HG02885 (cell line): ENCODE data around the gene ACAD9.
"Not testable (repeated sequence)": the region's sequence is repeated elsewhere in the genome, so short reads cannot be mapped to it uniquely, and the experiment has no call there.

Source experiments
- ATAC-seq: cut with Tn5 transposase; IDR thresholded peaks from one replicate; pipeline ENCODE4 v1.9.1; 2021; ENCODE audit warnings: mild to moderate bottlenecking; ENCODE audit not compliant: unreplicated experiment, poor library complexity

The ACAD9 gene

DNA sequence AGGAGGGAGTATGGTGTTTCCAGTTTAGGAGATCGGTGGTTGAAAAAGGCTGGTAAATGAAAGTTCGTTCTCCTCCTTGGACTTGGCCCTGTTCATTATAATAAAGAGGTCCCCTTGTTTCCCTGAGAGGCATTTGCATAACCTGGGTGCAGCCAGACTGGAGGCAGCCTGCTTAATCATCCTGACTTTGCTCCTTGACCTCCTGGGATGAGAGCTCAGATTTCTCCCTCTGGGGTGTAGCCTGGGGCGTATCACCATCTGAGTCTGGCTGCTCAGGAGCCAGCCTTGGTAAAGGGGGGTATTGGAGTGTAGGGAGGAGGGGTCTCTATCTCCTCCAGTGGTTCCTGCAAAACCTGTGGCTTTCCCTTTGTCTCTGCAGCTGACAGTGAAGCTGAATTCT, 21.3 kb upstream of the ACAD9 start:
- ATAC-seq: no peak

DNA sequence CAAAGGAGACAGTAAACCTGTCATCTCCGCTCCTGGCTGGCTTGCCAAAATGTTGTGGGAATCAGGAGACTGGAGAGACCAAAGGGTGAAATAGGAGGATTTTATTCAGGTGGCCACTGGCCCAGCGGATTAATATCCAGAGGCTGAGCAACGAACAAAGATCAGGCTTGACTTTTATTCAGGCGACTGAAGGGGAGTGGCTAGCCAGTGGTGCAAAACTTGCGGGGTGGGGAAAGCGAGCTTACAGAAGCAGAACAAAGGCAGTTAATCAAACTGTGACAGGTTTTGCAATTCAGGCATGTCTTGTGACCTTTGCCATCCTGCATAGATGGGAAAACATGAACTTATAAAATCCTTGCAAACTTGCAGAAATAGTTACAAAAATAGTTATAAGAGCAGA, 19.8 kb upstream of the ACAD9 start:
- no peak for ATAC-seq

GRCh38 chr3:128861491-128861890, 17.9 kb upstream of the ACAD9 start:
- ATAC-seq: no peak

DNA sequence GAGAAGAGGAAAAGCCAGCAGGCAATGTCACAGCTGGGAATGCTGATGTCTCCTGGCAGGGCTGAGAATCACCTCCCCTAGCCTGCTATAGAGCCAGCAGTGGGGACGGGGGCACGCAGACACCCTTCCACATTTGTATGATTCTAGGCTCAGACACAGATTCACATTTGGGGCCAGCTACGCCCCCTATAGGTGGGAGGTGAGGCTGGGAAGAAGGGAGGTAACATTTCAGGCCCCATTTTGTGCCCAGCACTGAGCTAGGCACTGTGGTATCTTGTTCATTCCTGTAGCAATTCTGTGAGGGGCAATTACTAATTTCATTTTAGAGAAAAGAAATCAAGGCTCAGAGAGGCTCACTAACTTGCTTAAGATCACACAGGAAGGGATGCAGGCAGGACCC, 15.9 kb upstream of the ACAD9 start:
- no peak for ATAC-seq

DNA sequence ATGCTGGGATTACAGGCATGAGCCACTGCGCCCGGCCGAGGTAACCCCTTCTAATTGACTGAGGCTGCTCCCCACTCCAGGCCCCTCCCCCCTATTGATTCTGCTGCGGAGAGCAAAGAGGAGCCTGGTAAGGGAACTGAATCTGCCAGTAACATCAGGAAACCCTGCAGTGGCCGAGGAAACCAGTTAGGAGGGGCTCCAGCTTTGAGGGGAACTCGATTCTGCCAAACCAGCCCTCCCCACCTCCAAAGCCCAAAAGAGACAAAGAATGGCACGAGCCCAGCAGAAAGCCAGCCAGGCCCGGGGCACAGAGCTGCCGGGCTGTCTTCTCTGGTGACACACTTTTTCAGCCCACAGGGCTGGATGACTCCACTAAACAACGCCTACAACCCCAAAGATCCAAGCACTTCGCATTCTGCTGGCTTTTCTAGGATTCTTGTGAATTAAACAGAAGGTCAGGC, 15.0 kb upstream of the ACAD9 start:
- ATAC-seq: no peak

DNA sequence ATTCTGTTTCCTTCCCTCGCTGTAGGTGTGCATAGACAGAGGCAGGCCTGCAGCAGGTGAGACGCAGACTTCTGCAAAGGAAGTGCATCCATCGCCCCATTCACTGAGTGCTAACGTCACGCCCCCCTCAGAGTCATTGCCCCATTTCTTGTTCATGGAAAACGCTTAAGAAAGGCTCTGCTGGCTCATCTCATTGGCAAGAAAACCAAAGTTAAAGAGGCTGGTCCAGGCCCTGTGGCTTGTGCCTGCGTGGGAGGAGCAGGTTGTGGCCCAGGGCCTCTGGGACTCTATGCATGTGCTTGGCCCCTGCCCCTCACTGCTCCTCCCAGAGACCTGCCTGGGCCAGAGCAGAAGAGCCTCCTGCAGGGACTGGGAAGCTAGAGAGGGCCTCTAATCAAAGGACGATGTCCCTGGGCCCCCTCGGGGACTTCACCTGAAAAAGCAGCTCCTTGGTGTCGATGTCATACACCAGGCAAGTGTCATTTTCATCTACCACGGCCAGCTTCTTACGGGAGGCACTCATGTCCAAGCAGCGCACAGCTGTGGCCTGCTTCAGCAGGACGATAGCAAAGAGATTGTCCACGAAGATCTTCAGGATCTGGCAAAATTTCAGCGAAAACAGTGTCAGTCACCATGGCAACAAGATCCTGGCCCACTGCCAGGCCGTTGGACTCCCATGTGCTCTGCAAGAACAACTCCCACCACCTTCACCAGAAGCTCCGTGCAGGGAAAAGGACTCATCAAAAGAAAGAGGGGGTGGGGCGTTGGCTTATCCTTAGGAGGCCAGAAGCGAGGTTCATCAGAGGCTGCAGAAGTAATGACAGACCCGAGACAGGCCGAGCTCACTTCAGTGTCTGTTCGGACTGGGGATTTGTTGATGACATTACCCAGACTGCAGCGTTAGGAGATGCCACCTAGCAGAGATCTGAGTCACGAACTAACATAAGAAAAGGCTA, 14.3 kb upstream of the ACAD9 start:
- ATAC-seq: not testable (repeated sequence)

- no peak for ATAC-seq
These were observed 12.0 kb upstream of the ACAD9 start for GRCh38 chr3:128867200-128868125.

DNA sequence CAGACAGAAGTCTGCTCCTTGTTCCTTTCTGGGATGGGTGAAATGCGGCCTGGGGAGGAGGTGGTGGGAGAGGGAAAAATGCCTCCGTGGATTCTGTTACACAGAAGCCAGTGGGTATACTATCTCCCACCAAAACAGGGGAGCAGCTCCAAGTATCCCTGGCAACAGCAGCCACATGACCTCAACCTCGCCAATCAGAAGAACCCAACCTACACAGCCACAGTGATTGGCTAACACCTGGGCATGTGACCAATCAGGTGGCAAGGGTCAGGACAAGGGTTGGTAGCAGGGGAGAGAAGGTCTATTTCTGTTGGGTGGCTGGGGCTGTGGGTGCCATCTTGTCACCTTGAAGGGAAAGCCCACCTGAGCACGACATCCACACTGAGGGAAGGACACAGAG, 9.1 kb upstream of the ACAD9 start:
- ATAC-seq: no peak

GRCh38 chr3:128872282-128872681, 7.1 kb upstream of the ACAD9 start:
- ATAC-seq: no peak

- no peak for ATAC-seq
These were observed 6.7 kb upstream of the ACAD9 start for GRCh38 chr3:128872744-128873143.

GRCh38 chr3:128873244-128874022, 6.0 kb upstream of the ACAD9 start:
- ATAC-seq: no peak

DNA sequence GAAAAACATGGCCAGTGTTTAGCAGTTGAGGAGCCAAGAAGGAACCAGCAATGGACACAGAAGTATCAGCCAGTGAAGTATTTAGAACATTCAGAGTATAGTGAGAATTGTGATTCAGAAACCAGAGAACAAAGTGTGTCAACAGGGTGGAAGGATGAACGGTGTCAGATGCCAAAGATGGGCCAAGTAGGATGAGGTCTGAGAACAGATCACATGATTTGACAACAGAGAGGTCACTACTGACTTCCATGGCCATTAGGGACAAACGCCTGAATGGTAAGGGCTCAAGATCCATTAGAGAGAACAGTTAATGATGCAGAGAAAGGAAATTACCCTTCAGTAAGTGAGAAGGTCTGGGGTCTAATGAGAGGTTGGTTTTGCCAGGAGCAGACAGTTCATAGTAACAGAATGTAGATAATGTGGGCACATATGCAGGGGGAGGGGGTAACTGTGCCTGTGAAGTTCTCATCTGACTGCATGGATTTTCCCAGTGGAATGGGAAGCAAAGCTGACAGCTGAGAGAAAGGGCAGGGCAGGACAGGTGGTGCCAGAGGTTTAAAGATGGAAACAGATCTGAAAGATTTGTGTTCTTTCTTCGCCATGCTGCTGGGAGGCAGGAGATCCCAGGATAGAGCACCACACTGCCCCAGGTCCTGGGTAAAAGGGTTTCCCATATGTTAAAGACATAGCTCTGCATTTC, 4.8 kb upstream of the ACAD9 start:
- no peak for ATAC-seq

DNA sequence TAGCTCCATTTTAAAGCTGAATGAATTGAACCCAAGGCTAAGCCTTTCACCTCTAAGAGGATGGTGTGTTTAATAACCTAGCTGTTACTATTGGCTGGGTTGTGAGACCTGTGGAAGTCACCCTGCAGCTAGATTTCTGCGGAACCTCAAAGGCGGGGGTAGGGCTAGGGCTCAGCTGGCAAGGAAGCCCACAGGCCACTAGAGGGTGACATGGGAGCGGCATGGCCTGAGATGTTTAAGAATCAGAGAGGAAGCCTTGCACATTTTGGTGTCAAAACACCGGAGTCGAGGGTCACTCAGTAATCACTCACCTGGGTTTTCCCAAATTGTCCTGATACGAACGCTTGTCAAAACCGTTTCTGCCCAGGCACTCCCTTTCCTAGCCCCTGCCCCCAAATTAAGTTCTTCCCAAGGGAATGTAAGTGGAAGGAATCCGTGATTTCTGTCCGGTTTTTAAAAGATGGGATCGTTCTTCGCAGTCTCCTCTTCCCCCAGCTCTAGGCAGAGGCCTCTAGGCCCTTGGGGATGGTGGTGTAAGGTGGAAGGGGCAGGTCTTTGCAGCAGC, 3.8 kb upstream of the ACAD9 start:
- ATAC-seq: no peak

DNA sequence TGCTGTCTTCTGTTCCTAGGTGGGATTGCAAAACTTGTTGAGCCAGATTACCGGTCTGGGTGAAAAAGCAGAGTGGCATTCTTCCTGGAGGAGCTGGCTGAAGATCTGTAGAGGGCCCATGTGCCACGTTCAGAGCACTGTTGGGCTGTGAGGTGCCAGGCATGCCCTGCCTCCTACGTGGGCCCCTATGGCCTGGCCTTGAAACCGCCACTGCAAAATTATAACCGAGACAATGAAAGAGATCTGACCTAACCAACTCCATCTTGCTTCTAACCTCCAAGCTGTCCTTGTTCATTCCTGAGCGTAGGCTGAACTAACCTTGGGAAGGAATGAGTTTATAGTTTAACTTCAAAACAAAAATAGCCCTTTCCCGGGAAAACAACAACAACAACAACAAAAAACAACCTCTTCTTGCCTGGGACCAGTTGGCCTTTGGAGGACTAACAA, 1.4 kb upstream of the ACAD9 start:
- ATAC-seq: no peak

DNA sequence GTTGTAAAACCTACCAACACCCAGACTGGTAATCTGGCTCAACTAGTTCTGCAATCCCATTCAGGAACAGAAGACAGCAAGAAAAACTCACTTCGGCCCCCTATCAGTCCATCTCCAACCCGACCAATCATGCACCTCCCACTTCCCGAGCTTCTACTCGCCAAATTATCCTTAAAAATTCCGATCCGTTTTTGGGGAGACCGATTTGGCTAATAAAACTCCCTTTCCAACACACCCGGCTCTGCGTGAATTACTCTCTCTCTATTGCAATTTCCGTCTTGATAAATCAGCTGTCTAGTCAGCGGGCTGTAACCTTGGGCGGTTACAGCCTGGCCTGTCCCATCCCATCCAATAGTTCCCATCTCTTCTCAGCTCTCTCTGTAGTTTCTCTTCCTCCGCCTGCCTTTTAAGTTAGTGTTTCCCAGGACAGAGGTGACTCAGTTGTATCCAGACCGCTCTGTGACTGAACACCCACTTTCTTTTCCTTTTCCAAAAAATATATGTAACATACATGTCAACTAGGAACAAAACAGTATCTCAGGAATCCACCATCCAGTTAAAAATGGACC, 780 bp upstream of the ACAD9 start:
- peak; percentile 10 for ATAC-seq

GRCh38 chr3:128879991-128880390, 571 bp downstream of the ACAD9 start:
- no peak for ATAC-seq

GRCh38 chr3:128880455-128880854, 1.0 kb downstream of the ACAD9 start:
- ATAC-seq: not testable (repeated sequence)

DNA sequence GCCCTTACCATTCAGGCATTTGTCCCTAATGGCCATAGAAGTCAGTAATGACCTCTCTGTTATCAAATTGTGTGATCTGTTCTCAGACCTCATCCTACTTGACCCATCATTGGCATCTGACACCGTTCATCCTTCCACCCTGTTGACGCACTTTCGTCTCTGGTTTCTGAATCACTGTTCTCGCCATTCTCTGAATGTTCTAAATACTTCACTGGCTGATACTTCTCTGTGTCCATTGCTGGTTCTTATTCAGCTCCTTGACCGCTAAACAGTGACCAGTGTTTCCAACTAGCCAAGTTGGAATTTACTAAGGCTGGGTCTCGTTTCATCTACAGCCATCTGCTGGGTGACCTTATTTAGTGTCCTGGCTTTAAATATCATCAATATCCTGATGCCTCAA, 2.2 kb downstream of the ACAD9 start:
- ATAC-seq: no peak

- ATAC-seq: no peak
These were observed 3.3 kb downstream of the ACAD9 start for GRCh38 chr3:128882719-128883118.
